HEK293 (cell line): Measurements from ENCODE around the gene EARS2.

Experiments used
- GLI4 ChIP-seq: fragments of 450-650 bp; formaldehyde crosslinking; IDR thresholded peaks from 2 replicates; pipeline ENCODE4 v1.5.1; 2016; ENCODE audit warnings: missing biosample characterization, missing genetic modification characterization
- KLF16 ChIP-seq: fragments of 450-650 bp; formaldehyde crosslinking; IDR thresholded peaks from 2 replicates; pipeline ENCODE4 v1.5.1; 2017; ENCODE audit warnings: missing biosample characterization, missing genetic modification characterization
- KLF9 ChIP-seq: fragments of 450-650 bp; formaldehyde crosslinking; IDR thresholded peaks from 2 replicates; pipeline ENCODE4 v1.5.1; 2016; ENCODE audit warnings: missing biosample characterization, missing genetic modification characterization, low read depth
- OVOL3 ChIP-seq: fragments of 450-650 bp; formaldehyde crosslinking; IDR thresholded peaks from 2 replicates; pipeline ENCODE4 v1.5.1; 2016; ENCODE audit warnings: missing biosample characterization, missing genetic modification characterization
- PRDM10 ChIP-seq: fragments of 450-650 bp; formaldehyde crosslinking; IDR thresholded peaks from 2 replicates; pipeline ENCODE4 v1.5.1; 2016; ENCODE audit warnings: missing biosample characterization, missing genetic modification characterization
- PRDM4 ChIP-seq: fragments of 450-650 bp; formaldehyde crosslinking; IDR thresholded peaks from 2 replicates; pipeline ENCODE4 v1.5.1; 2017; ENCODE audit warnings: missing biosample characterization, missing genetic modification characterization
- REPIN1 ChIP-seq: fragments of 450-650 bp; formaldehyde crosslinking; IDR thresholded peaks from 2 replicates; pipeline ENCODE4 v1.5.1; 2017; ENCODE audit warnings: missing biosample characterization, missing genetic modification characterization, low read depth
- YY1 ChIP-seq: fragments of 450-650 bp; formaldehyde crosslinking; IDR thresholded peaks from 2 replicates; pipeline ENCODE4 v1.5.1; 2018; ENCODE audit warnings: missing biosample characterization, missing genetic modification characterization
- ZBTB48 ChIP-seq: fragments of 450-650 bp; formaldehyde crosslinking; IDR thresholded peaks from 2 replicates; pipeline ENCODE4 v1.5.1; 2016; ENCODE audit warnings: missing biosample characterization, missing genetic modification characterization
- ZBTB6 ChIP-seq: fragments of 450-650 bp; formaldehyde crosslinking; IDR thresholded peaks from 2 replicates; pipeline ENCODE4 v1.5.1; 2017; ENCODE audit warnings: missing biosample characterization, missing genetic modification characterization
- ZEB2 ChIP-seq: fragments of 450-650 bp; formaldehyde crosslinking; IDR thresholded peaks from 2 replicates; pipeline ENCODE4 v1.5.1; 2016; ENCODE audit warnings: missing biosample characterization, missing genetic modification characterization
- ZFP3 ChIP-seq: fragments of 450-650 bp; formaldehyde crosslinking; IDR thresholded peaks from 2 replicates; pipeline ENCODE4 v1.5.1; 2016; ENCODE audit warnings: low read depth, missing biosample characterization, missing genetic modification characterization
- ZFP37 ChIP-seq: fragments of 450-650 bp; formaldehyde crosslinking; IDR thresholded peaks from 2 replicates; pipeline ENCODE4 v1.5.1; 2016; ENCODE audit warnings: missing biosample characterization, missing genetic modification characterization
- ZNF10 ChIP-seq: fragments of 450-650 bp; formaldehyde crosslinking; IDR thresholded peaks from 2 replicates; pipeline ENCODE4 v1.5.1; 2017; ENCODE audit warnings: missing biosample characterization, missing genetic modification characterization
- ZNF132 ChIP-seq: fragments of 450-650 bp; formaldehyde crosslinking; IDR thresholded peaks from 2 replicates; pipeline ENCODE4 v1.5.1; 2017; ENCODE audit warnings: missing biosample characterization, missing genetic modification characterization, borderline replicate concordance
- ZNF24 ChIP-seq: fragments of 450-650 bp; formaldehyde crosslinking; IDR thresholded peaks from 2 replicates; pipeline ENCODE4 v1.5.1; 2016; ENCODE audit warnings: missing biosample characterization, missing genetic modification characterization
- ZNF292 ChIP-seq: fragments of 450-650 bp; formaldehyde crosslinking; IDR thresholded peaks from 2 replicates; pipeline ENCODE4 v1.5.1; 2016; ENCODE audit warnings: low read depth, missing biosample characterization, missing genetic modification characterization, borderline replicate concordance
- ZNF362 ChIP-seq: fragments of 450-650 bp; formaldehyde crosslinking; IDR thresholded peaks from 2 replicates; pipeline ENCODE4 v1.5.1; 2016; ENCODE audit warnings: missing biosample characterization, missing genetic modification characterization
- ZNF366 ChIP-seq: fragments of 450-650 bp; formaldehyde crosslinking; conservative IDR thresholded peaks from 2 replicates; pipeline ENCODE4 v1.5.1; 2016; ENCODE audit warnings: missing biosample characterization, missing genetic modification characterization
- ZNF416 ChIP-seq: fragments of 450-650 bp; formaldehyde crosslinking; IDR thresholded peaks from 2 replicates; pipeline ENCODE4 v1.5.1; 2016; ENCODE audit warnings: missing biosample characterization, missing genetic modification characterization
- ZNF423 ChIP-seq: fragments of 450-650 bp; formaldehyde crosslinking; IDR thresholded peaks from 2 replicates; pipeline ENCODE4 v1.5.1; 2016; ENCODE audit warnings: missing biosample characterization, missing genetic modification characterization
- ZNF488 ChIP-seq: fragments of 450-650 bp; formaldehyde crosslinking; IDR thresholded peaks from 2 replicates; pipeline ENCODE4 v1.5.1; 2016; ENCODE audit warnings: missing biosample characterization, missing genetic modification characterization
- ZNF501 ChIP-seq: fragments of 450-650 bp; formaldehyde crosslinking; IDR thresholded peaks from 2 replicates; pipeline ENCODE4 v1.5.1; 2016; ENCODE audit warnings: missing biosample characterization, missing genetic modification characterization
- ZNF571 ChIP-seq: fragments of 450-650 bp; formaldehyde crosslinking; IDR thresholded peaks from 2 replicates; pipeline ENCODE4 v1.5.0; 2017; ENCODE audit warnings: missing biosample characterization, missing genetic modification characterization
- ZNF600 ChIP-seq: fragments of 450-650 bp; formaldehyde crosslinking; IDR thresholded peaks from 2 replicates; pipeline ENCODE4 v1.5.1; 2016; ENCODE audit warnings: missing biosample characterization, missing genetic modification characterization
- ZNF692 ChIP-seq: fragments of 450-650 bp; formaldehyde crosslinking; IDR thresholded peaks from 2 replicates; pipeline ENCODE4 v1.5.1; 2016; ENCODE audit warnings: missing biosample characterization, missing genetic modification characterization
- ZNF76 ChIP-seq: fragments of 450-650 bp; formaldehyde crosslinking; IDR thresholded peaks from 2 replicates; pipeline ENCODE4; 2016; ENCODE audit warnings: low read depth, missing biosample characterization, missing genetic modification characterization, borderline replicate concordance
- ZNF776 ChIP-seq: fragments of 450-650 bp; formaldehyde crosslinking; IDR thresholded peaks from 2 replicates; pipeline ENCODE4 v1.5.0; 2017; ENCODE audit warnings: missing biosample characterization, missing genetic modification characterization, borderline replicate concordance
- ZNF792 ChIP-seq: fragments of 450-650 bp; formaldehyde crosslinking; IDR thresholded peaks from 2 replicates; pipeline ENCODE4 v1.5.1; 2016; ENCODE audit warnings: missing biosample characterization, missing genetic modification characterization

The EARS2 gene

GRCh38 chr16:23595951-23596720 lies 39.0 kb upstream of the EARS2 start, which contains the start of gene NDUFAB1 (continued):
- TF ChIP-seq PRDM4 (tag by site-specific recombination) = no peak
- TF ChIP-seq ZNF600 = peak; percentile 94
- TF ChIP-seq ZNF792 (tag by site-specific recombination) = no peak
- peak; percentile 61; the same call in 1 of the 2 replicates for TF ChIP-seq ZBTB48 (tag by site-specific recombination)
- TF ChIP-seq YY1 (tag by site-specific recombination) = peak; percentile 90
- TF ChIP-seq ZNF501 (tag by site-specific recombination) = no peak
- TF ChIP-seq ZNF776 = no peak
- no peak for TF ChIP-seq ZNF416 (tag by site-specific recombination)
- peak; percentile 62; the same call in 1 of the 2 replicates for TF ChIP-seq ZNF692 (tag by site-specific recombination)
- no peak for TF ChIP-seq ZNF24 (tag by site-specific recombination)
- no peak for TF ChIP-seq ZNF362
- no peak for TF ChIP-seq ZFP3
- no peak for TF ChIP-seq ZNF488
- no peak for TF ChIP-seq OVOL3 (tag by site-specific recombination)
- TF ChIP-seq PRDM10 (tag by site-specific recombination) = peak; percentile 12; the same call in 1 of the 2 replicates
- TF ChIP-seq GLI4 (tag by site-specific recombination) = no peak
- no peak for TF ChIP-seq ZNF423 (tag by site-specific recombination)
- peak; percentile 79 for TF ChIP-seq KLF16 (tag by site-specific recombination)
- TF ChIP-seq ZNF292 (tag by site-specific recombination) = no peak
- TF ChIP-seq ZNF132 = no peak
- peak; percentile 73 for TF ChIP-seq ZNF10 (tag by site-specific recombination)
- TF ChIP-seq ZNF366 (tag by site-specific recombination) = no peak
- no peak for TF ChIP-seq ZEB2 (tag by site-specific recombination)
- TF ChIP-seq ZBTB6 (tag by site-specific recombination) = no peak
- no peak for TF ChIP-seq ZNF571 (tag by site-specific recombination)
- 0 out of 2 replicates have a peak, but pooled peaks have one; percentile 17 for TF ChIP-seq KLF9
- TF ChIP-seq ZFP37 = no peak
- peak; percentile 96 for TF ChIP-seq ZNF76 (tag by site-specific recombination)
- TF ChIP-seq REPIN1 = no peak; the same call in 1 of the 2 replicates
